C4-2B (cell line): Measurements from ENCODE around the gene TECPR1.
A peak's percentile ranks its signal among the peaks of the same experiment; 100 is the strongest.

Source experiments
- H3K27ac ChIP-seq: fragments of 450-650 bp; 2 replicates; pipeline ENCODE4 v1.5.1; 2017
- CTCF ChIP-seq: fragments of 450-650 bp; conservative IDR thresholded peaks from 2 replicates; pipeline ENCODE4 v1.5.1; 2017; ENCODE audit warnings: mild to moderate bottlenecking
- ZFX ChIP-seq: fragments of 450-650 bp; IDR thresholded peaks from 2 replicates; pipeline ENCODE4 v1.6.1; 2017

TECPR1 gene

GRCh38 chr7:98254516-98254915 is 2.5 kb upstream of the TECPR1 start:
- TF ChIP-seq CTCF (no peak), ZFX (no peak)
- no peak overlapping the region for H3K27ac ChIP-seq

DNA sequence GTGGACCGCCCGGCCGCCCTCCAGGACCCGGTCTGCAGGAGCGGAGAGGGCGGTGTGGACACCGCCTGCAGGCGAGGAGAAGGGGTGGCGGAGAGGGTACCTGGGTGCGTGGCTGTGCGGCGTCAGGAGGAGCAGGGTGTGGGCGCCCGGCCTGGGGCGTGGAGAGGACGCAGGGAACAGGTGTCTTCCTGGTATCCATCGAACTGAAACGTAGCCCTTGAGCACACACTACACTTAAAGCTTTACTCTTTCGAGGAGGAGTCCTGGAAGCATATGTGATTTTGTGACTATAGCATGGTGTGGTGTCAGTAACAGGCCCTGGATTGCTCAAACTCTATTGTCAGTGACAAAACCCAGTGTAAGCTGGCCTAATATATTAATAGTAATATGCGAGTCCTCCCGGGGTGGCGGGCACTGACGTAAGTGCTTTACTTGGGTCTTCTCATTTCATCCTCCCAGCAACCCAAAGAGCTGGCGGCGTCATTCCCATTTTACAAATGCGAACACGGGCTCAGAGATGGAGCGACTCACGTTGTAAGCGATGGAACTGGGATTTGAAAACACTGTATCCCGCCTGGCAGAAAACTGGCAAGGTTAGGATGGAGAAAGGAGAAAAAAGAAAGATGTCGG is 508 bp upstream of the TECPR1 start:
- peak overlapping the region; percentile 82 for H3K27ac ChIP-seq

GRCh38 chr7:98251231-98251600 is 816 bp downstream of the TECPR1 start:
- TF ChIP-seq ZFX = no peak
- no peak for TF ChIP-seq CTCF
- peak overlapping the region; percentile 82 for H3K27ac ChIP-seq

More for the DNA sequence above, 508 bp upstream of the TECPR1 start:
- TF ChIP-seq CTCF = no peak
- peak; percentile 66; the same call in 1 of the 2 replicates for TF ChIP-seq ZFX

DNA sequence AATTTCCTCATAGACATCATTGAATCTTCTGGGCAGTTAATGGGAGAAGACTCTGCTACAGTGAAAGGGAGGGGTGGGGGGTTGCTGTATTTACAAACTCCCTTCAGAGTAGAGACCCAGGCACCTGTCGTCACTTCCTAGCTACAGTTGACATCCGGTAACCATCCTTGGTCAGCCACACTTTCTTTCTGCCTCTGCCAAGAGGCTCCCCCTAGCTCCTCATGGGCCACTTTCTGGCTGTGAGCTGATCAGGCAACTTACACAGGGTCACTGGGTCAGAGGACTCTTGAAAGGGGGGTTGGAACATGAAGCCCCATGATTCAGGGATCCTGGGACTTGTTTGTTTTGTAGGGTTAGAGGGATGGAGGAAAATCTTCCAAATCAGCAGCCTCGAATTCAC is 1.2 kb downstream of the TECPR1 start:
- peak overlapping the region; percentile 82 for H3K27ac ChIP-seq
- TF ChIP-seq CTCF (no peak), ZFX (no peak)

GRCh38 chr7:98249106-98249505 is 2.9 kb downstream of the TECPR1 start:
- no peak for TF ChIP-seq ZFX
- no peak for TF ChIP-seq CTCF
- no peak overlapping the region for H3K27ac ChIP-seq

GRCh38 chr7:98248156-98248555 is 3.9 kb downstream of the TECPR1 start:
- no peak for TF ChIP-seq CTCF
- no peak for TF ChIP-seq ZFX
- H3K27ac ChIP-seq = no peak overlapping the region

DNA sequence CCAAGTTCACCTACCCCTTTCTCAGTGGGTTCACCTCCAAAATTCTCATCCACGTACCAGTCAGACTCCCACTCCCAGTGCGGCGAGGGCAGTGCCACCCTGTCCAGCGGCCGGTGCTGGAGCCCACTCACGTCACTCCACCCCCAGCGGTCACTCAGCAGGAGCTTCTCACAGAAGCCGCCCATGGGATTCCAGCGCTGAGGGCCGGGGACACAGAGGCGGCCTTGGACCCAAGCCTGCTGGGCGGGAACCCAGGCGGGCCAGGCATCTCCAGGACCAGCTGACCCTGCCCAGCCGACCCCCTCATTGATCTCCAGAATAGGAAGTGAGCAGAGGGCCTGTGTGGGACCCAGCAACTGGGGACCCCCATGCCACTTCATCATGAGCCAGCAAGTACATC is 7.2 kb downstream of the TECPR1 start:
- TF ChIP-seq CTCF (no peak), ZFX (no peak)
- no peak overlapping the region for H3K27ac ChIP-seq
